RWPE2 (cell line): ENCODE data around the gene DNAJC7.
"Not testable (repeated sequence)": the region's sequence is repeated elsewhere in the genome, so short reads cannot be mapped to it uniquely, and the experiment has no call there.

Experiments used
- ATAC-seq: fragments of 200-7000 bp; cut with Tn5 transposase; 3 replicates; pipeline ENCODE4 v1.9.1; 2021; ENCODE audit warnings: low read depth
- DNase-seq: peaks from one replicate; pipeline ENCODE4 v3.0.0-alpha.2; 2020; ENCODE audit warnings: low spot score
- H3K27ac ChIP-seq: fragments of 450-650 bp; 2 replicates; pipeline ENCODE4 v1.5.1; 2017; ENCODE audit warnings: mild to moderate bottlenecking; ENCODE audit not compliant: poor library complexity, severe bottlenecking
- H3K27me3 ChIP-seq: fragments of 250-450 bp; sonication (Bioruptor Pico); 2 replicates; pipeline ENCODE4 v1.5.1; 2021; ENCODE audit warnings: mild to moderate bottlenecking, moderate library complexity; ENCODE audit not compliant: insufficient read depth, poor library complexity, severe bottlenecking
- H3K36me3 ChIP-seq: fragments of 250-450 bp; sonication (Bioruptor Pico); 2 replicates; pipeline ENCODE4 v1.5.1; 2020; ENCODE audit warnings: low read depth, mild to moderate bottlenecking, moderate library complexity
- H3K4me1 ChIP-seq: fragments of 250-450 bp; sonication (Bioruptor Pico); 2 replicates; pipeline ENCODE4 v1.5.1; 2021; ENCODE audit warnings: mild to moderate bottlenecking, moderate library complexity; ENCODE audit not compliant: insufficient read depth, poor library complexity, severe bottlenecking
- H3K4me3 ChIP-seq: fragments of 250-450 bp; sonication (Bioruptor Pico); 2 replicates; pipeline ENCODE4 v1.5.1; 2021; ENCODE audit warnings: mild to moderate bottlenecking, moderate library complexity; ENCODE audit not compliant: severe bottlenecking
- H3K9me3 ChIP-seq: fragments of 250-450 bp; sonication (Bioruptor Pico); 2 replicates; pipeline ENCODE4 v1.5.1; 2021; ENCODE audit warnings: mild to moderate bottlenecking, moderate library complexity; ENCODE audit not compliant: severe bottlenecking
- CTCF ChIP-seq: fragments of 450-650 bp; IDR thresholded peaks from one replicate; pipeline ENCODE4 v1.5.1; 2017; ENCODE audit warnings: mild to moderate bottlenecking, moderate library complexity; ENCODE audit not compliant: poor library complexity, severe bottlenecking

DNAJC7 gene

GRCh38 chr17:42019509-42020404 lies 2.5 kb upstream of the DNAJC7 start, which contains the start of gene NKIRAS2:
NKIRAS2 (plus strand) TSS chr17:42020090; CDS start chr17:42021578, 1,488 bp downstream.
- Histone ChIP-seq H3K9me3 (no peaks in the 10 kb centered on the region), H3K27ac (peak within 1 kb of the TSS; percentile 32), H3K27me3 (no peaks in the 10 kb centered on the region), H3K4me3 (peak within 1 kb of the TSS; percentile 72), H3K4me1 (peaks cover 7% of the 10 kb centered on the region), H3K36me3 (peaks cover 38% of the 10 kb centered on the region)
- DNase-seq (peak; percentile 94), ATAC-seq (peak; percentile 74)
- peak; percentile 96 for TF ChIP-seq CTCF

GRCh38 chr17:42018988-42019387 lies 1.7 kb upstream of the DNAJC7 start:
- DNase-seq (no peak), ATAC-seq (no peak)
- H3K36me3 ChIP-seq, result peaks cover 35% of the 10 kb centered on the region
- H3K9me3 ChIP-seq, result no peaks in the 10 kb centered on the region
- no peak overlapping the region for H3K4me3 ChIP-seq
- no peaks in the 10 kb centered on the region for H3K27me3 ChIP-seq
- no peak for TF ChIP-seq CTCF
- no peak overlapping the region for H3K27ac ChIP-seq
- peaks cover 5% of the 10 kb centered on the region for H3K4me1 ChIP-seq

- no peak for ATAC-seq
- peaks cover 33% of the 10 kb centered on the region for H3K36me3 ChIP-seq
- peak overlapping the region; percentile 75 for H3K27ac ChIP-seq
- no peaks in the 10 kb centered on the region for H3K27me3 ChIP-seq
- DNase-seq, result no peak
- peaks cover 6% of the 10 kb centered on the region for H3K4me1 ChIP-seq
- H3K4me3 ChIP-seq, result peak overlapping the region; percentile 91
- no peak for TF ChIP-seq CTCF
- no peaks in the 10 kb centered on the region for H3K9me3 ChIP-seq
Measured at GRCh38 chr17:42018339-42018738, 1.1 kb upstream of the DNAJC7 start.

- no peaks in the 10 kb centered on the region for H3K27me3 ChIP-seq
- peaks cover 31% of the 10 kb centered on the region for H3K36me3 ChIP-seq
- TF ChIP-seq CTCF, result no peak
- H3K4me1 ChIP-seq, result peaks cover 9% of the 10 kb centered on the region
- DNase-seq, result no peak
- no peaks in the 10 kb centered on the region for H3K9me3 ChIP-seq
- peak overlapping the region; percentile 75 for H3K27ac ChIP-seq
- ATAC-seq, result no peak; the same call in 1 of the 3 replicates
- peak overlapping the region; percentile 91 for H3K4me3 ChIP-seq
Measured at GRCh38 chr17:42017866-42018200, 594 bp upstream of the DNAJC7 start.

- ATAC-seq (no peak), DNase-seq (no peak)
- H3K27ac ChIP-seq, result peak overlapping the region; percentile 75
- H3K4me3 ChIP-seq, result peak overlapping the region; percentile 91
- no peak for TF ChIP-seq CTCF
- no peaks in the 10 kb centered on the region for H3K9me3 ChIP-seq
- peaks cover 18% of the 10 kb centered on the region for H3K4me1 ChIP-seq
- no peaks in the 10 kb centered on the region for H3K27me3 ChIP-seq
- peaks cover 22% of the 10 kb centered on the region for H3K36me3 ChIP-seq
Measured at GRCh38 chr17:42016411-42016831, 818 bp downstream of the DNAJC7 start.

- Histone ChIP-seq H3K36me3 (peaks cover 36% of the 10 kb centered on the region), H3K4me1 (peaks cover 34% of the 10 kb centered on the region), H3K27ac (peak overlapping the region; percentile 79)
- not testable (repeated sequence) for H3K9me3 ChIP-seq, H3K4me3 ChIP-seq, DNase-seq, H3K27me3 ChIP-seq, ATAC-seq
Measured at GRCh38 chr17:42013740-42014139, 3.5 kb downstream of the DNAJC7 start.

- H3K27me3 ChIP-seq, H3K4me3 ChIP-seq, ATAC-seq, H3K9me3 ChIP-seq, DNase-seq: not testable (repeated sequence)
- Histone ChIP-seq H3K27ac (peak overlapping the region; percentile 79), H3K36me3 (peaks cover 37% of the 10 kb centered on the region), H3K4me1 (peaks cover 34% of the 10 kb centered on the region)
Measured at GRCh38 chr17:42012363-42012762, 4.9 kb downstream of the DNAJC7 start.
